ENCODE measurements around the gene ZNF536.

Gene ZNF536

DNA sequence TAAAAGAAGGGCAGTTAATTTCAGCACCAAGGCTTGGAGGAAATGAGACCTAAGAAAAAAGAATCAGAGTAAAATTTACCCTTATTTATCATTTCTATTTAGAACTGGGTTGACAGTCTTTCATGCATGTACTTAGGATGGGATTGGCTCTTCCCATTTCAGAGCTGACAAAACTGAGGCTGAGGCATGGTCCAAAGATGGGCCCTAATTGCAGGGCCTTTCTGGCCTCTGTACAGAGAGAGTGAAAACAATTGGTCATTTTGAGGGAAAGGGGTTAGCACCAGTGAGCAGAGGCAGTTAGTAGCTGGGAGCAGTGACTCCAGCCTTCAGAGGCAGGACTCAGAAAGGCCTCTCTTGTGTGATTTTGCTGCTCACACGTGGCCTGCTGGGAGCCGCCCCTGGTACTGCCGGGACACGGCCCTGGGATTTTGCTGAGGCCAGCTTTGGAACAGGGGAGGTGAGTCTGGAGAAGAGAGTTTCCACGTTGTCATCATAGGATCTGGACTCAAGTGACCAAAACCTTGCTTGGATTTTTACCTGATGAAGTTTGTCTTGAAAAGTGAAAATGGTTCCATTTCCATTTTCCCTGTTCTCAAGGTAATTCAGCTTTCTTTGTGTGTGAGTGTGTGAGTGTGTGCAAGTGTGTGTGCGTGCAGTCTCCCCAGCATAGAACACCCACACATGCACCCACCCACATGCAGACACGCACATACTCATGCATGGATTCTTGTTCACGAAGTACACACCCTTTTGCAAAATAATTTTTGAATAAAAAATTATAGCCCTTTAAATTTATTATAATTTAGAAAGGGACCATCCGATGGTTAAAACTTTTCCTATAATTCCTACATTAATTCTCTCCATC, at the start of gene ZNF536:
TSS of gene ZNF536 (plus strand) at position 425 of the 865 bp plus-strand sequence. CDS start 71,179 bp downstream, outside the sequence.
- no peak for DNase-seq

DNA sequence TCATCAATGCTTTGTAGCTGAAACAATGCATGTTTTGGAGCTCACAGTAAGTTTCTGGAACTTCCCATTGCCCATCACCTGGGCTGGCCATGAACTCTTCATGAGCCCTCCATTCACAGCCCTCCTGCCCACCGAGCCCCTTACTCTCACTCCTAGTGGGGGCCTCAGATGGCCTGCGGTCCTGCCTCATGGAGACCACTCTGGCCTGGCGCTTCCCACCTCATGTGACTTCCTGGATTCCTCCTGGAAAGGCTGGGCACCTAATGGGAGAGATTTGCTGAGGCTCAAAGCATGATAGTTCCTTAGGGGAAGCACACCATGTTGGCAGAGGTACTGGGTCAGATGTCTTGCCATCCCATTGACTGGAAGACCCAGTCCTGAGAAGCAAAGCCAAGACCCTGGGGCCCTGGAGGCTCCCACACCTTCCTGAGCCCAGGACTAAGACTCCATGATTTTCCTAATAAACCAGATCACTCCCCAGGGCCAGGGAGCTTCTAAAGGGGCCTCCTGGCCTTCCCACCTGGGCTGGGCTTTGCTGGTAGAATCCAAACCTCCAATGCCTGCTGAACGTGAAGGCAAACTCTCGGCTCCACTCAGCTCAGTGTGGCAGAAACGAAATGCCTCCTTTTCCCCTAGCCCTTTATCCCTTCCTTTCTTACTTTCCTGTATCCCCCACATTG, 49.4 kb upstream of the ZNF536 start:
- no peak for DNase-seq

DNA sequence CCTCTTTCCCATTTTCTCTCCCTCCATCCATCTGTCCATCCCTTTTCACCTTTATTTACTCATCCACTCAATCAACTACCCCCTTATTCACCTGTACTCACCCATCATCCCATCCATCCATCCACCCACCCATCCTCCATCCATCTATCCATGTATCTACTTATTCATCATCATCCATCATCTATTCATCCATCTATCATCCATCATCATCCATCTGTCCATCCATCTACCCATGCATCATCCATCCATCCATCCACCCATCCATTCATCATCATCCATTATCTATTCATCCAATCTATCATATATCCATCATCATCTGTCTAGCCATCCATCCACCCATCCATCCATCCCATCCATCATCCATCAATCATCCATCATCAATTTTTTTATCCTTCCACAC, 48.3 kb upstream of the ZNF536 start:
- no peak for DNase-seq

DNA sequence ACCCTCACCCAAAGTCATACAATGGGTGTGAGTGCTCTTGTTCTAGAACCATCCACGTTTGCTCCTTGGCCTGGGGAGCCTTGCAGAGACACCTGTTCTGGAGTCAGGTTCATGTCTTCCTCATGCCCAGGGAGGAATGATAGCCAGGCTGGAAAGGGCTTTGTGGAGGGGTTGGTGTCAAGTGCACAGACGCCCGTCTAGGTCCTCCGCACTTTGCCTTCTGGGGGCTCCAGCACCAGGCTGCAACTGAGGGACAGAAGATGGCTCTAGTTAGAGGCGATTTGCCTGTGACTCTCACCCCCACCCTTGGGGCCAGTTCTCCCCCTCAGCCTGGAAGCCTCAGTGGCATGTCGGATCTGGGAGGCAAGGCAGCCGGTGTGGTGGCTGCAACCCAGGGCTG, 47.2 kb upstream of the ZNF536 start:
- DNase-seq, result no peak

DNA sequence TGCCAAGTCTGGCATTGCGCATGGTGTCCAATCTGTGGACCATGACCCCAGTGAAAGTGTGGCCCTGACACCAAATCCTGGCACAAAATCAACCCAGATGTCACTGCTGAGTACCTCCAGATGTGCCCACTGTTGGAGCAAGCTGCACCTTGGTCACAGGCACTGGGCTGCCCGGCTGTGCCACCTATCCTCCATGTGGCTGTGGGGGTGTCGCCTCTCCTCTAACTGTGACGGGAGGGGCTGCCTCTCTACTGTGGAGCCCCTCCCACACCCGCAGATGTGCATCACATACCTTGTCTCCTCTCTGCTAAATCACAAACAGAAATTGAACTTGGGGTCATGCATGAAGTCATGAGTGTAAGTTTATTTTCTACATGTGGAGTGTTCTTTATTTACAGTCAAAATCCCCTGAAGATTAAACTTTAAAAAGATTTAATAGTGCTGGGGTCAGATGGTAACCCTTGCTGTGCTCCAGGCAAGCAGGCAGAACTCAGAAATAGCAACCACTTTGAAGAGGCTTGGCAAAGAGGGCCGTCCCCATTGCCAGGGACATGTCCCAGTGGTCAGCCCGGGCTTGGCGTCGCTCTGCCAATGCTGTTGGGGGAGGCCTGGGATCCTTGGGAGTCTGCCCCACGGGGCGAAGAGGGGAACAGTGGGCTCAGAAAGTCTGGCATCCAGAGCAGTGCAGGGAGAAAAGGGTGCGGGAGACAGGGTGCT, 46.4 kb upstream of the ZNF536 start:
- DNase-seq, result no peak

DNA sequence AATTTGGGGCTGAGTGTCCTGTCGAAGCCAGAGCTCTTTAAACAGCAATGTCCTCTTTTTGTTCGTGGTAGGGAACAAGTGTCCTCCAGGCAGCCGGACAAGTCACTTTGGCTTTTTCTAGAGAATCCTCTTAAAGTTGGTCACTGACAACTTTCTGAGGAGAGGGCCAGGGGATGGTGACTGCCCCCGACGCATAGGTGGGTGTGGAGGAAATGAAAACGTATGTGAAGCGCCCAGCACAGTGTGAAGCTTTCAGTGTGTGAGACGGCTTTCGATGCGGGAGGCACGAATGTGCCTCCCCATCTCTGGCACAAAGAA, 45.8 kb upstream of the ZNF536 start:
- no peak for DNase-seq

DNA sequence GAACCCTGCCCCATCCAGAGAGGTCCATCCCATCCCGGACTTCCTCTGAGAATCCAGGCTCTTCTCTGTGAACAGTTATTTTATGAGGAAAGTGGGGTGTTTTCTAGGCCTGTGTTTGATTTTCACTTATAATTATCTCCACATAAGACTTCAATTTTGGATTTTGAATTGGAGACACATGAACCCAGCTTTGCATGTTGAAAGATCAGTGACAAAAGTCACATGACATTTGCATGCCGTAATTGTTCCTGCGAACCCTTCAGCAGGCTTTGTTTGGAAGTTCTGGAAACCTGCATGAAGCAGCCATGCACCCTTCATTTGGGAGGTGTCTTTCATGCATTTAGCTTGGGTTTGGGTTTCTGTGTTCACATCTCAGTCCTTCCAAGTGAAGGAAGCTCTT, 44.9 kb upstream of the ZNF536 start:
- no peak for DNase-seq

DNA sequence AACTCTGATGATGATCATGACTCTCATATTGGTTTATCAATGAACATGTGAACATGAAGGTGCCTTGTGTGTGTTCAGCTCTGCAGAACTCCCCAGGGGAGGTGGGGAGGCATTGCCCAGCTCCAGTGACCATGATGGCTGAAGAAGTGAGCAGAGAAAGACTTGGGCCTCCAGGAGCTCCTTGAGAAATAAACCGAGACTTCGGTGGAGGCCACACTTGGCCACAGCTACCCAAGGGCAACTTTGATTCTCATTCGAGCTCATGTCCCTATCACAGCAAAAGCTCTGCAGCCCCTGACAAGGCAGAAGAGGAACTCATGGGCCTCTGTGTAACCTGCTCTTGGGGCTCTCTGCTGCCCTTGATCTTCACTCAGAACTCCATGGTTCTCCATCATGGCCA, 44.1 kb upstream of the ZNF536 start:
- DNase-seq, result no peak

DNA sequence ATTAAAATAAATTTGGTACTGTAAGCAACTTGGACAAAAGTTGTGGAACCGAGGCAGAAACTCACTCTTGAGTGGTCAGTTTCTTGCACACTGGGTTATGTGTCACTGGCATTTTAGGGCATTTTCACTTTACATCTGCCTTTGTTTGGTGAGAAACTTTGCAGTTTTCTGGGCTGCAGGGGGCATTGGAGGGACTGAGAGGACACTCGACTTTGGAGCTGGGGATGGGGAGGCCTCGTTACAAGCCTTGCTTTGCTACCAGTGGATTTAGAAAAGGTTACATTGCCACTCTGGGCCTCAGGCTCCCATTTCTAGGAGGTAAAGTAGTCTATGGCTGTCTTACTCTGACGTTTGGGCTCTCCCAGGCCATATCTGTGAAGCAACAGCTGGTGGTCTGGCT, 41.9 kb upstream of the ZNF536 start:
- DNase-seq, result no peak

DNA sequence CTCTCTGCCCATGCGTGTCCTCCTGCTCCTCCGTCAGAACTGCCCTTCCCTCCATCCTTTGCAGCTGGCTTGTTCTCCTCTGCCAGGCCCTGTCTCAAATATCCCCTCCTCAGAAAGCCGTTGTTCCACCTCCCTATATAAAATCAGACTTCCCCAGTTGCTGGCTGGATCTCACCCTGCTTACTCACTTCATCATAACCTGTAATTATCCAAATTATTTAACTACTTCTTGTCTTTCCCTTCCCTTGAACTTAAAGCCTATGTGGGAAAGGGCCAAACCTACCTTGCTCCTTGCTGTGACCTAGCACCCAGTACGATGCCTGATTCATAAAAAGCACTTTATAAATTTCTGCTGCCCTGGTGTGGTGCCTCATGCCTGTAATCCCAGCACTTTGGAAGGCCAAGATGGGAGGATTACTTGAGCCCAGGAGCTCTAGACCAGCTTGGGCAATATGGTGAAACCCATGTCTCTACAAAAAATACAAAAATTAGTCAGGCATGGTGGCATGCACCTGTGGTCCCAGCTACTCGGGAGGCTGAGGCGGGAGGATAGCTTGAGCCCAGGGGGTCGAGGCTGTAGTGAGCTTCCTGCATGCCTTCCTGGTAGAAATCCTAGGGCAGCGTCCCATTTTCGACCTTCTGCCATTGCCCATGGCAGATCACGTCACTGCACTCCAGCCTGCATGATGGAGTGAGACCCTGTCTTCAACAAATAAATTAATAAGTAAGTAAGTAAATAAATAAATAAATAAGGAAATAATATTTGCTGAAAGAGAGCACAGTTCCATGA, 39.5 kb upstream of the ZNF536 start:
- DNase-seq, result no peak

DNA sequence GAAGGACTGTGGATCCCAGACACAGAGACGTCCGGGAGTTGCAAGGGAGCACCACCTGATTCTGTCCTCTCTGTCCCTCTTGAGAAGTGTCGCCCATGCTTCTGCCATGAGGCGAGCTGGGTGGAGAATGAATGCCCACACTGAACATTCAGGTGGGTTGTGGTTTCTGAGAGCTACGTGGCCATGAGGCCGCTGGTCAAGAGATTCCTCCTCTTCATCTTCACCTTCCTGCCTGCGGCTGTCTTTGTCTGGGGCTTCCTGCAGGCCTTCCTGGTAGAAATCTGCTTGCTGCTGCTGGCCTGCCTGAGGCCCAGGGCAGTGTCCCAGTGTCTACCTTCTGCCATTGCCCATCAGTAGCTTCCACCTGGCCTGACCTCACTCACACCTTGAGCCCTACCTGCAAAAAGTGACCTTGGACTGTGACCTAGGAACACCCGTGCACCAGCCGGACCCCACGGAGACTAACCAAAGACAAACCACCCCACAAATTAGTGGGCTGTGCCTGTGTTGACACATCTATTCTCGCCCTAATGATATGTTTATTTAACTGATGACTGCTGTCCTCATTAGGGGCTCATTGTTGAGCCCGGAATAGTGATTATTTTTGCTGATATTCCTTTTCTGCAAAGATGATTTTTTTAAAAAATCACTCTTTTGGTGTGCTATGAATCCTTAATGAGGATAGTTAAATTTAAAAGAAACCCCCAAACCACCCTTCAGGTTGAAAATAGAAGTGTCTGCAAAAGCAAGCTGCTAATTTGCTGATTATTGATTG, 38.7 kb upstream of the ZNF536 start:
- DNase-seq, result no peak

DNA sequence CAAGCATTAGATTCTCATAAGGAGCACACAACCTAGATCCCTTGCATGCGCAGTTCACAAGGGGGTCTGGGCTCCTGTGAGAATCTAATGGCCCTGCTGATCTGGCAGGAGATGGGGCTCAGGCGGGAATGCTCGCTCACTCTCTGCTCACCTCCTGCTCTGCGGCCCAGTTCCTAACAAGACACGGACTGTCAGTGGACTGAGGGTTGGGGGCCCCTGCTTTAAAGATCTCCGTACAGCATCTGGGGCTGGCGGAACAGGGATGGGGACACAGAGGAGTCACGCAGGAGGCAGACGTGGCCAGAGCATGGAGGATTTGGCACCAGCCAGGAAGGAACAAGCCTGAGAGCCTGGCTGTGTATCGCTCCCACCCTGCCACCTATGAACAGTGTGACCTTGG, 37.3 kb upstream of the ZNF536 start:
- no peak for DNase-seq

DNA sequence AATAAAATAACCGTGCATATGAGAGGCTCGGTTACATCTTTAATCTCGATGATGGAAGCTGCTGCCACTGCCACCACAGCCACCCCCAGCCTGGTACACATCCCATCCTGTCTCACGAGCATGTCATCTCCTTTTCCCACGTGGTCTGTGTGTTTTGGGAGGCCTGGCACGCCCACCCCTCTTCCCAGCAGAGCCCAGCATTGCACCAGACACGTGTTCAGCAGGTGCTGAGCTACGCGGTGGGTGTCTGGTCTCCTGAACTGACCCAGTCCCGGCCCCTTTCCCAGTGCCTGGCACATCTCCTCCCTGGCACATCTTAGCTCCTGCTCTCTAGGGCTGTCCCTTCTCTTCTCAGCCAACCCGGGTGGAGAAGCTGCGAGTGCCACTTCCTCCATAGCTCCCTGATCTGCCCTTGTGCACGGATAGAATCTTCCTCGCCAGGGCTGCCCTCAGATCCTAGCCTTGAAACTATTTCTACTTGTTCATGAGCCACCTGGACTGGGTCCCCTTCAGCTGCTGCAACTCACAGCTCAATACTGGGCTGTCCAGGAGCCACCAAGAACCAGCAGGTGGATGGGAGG, 36.8 kb upstream of the ZNF536 start:
- DNase-seq, result no peak

DNA sequence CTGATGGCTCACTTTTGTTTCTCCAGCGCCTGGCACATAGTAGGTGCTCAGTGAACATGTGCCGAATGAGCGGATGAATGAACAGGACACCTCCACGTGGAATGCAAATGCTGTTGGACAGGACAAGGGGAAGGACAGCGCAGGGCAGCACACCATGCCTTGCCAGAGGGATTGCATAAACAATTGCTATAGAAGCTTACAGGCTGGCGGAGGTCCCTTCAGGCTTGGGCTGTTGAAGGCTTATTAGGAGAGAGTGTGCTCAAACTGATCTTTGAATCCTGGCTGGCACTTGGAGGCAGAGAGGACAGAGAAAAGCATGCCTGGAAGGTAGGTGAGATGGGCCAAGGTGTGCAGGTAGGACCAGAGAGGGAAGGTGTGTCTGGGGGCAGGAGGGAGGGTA, 35.9 kb upstream of the ZNF536 start:
- no peak for DNase-seq

DNA sequence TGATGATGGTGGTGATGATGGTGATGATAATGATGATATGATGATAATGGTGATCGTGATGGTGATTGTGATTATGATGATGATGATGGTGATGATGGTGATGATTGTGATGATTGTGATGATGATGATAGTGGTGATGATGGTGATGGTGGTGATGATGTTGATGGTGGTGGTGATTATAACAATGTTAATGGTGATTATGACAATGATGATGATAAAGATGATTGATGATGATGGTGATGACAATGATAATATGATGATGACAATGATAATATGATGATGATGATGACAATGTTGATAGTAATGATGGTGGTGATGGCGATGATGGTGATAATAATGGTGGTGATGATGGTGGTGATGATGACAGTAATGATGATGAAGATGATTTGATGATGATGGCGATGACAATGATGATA, 34.1 kb upstream of the ZNF536 start:
- DNase-seq, result no peak

DNA sequence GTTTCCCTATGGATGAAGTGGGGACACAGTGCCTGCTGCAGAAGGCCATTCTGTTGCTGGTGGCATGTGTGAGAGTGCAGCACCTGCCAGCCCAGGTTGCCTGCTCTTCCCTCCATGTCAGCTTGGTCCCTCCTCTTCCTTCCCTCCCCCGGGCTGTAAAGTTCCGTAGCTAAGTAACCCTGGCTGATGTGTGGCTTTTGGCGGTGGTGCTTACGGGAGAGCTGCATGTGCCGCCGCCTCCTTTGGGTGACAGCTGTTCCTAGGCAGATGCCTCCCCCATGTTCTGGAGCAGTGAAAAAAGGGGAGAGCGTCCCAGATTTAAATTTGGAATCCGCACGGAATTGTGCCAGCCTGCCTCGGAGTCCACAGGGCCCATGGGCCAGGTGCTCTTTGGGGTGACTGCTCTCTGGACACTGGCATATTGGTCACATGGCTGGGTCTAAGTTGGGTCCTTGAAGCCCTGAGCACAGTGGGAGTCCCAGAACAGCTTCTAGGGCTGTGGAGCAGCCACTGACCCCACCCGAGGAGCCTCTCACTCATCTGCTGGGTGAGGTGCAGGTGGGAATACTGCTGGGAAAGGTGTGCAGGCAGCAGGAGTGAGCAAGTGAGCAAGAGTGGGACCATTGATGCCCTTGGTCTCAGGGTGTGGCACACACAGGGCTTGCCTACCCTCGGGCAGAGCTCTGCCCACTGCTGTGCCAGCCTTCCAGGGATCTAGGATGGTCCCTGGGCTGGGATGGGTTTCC, 33.1 kb upstream of the ZNF536 start:
- no peak for DNase-seq

DNA sequence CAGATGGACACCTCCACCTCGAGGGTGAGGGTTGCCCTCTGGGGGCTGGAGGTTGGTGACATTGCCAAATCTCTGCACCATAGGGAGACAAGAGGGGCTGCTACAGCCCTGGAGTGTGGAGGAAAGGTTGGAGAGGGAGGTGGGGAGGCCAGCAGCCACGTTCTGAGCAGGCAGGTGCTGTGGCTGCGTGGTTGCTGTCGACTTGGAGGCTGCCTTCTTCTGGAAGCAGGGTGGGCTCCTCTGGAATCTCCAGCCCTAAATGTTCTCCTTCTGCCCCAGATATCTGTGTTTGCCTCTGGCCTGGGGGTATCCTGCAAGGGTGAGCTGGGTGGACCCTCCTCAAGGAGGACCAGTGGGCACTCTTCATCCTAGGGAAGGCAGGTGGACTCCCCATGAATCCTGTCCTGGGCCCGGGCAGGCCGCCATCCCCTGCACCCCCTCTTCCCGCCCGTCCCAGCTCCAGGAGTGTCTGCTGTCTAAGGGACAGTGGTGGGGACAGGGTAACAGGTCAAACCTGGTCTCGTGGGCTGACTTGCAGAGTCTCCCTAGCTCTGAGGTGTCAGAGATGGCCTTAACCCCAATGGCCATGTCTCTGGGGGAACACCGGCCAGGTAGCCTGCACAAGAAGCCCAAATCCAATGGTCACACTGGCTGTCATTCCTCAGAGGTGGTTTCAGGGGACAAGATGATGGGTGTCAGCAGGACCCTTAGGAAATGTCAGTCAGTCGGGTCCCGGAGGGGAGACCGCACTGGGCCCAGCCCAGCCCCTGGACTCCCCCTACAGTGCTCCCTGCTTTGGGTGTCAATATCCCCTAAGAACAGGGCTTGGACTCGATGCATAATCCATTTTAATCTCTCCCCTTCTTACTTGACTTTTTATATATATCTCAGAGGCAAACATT, 32.3 kb upstream of the ZNF536 start:
- DNase-seq, result no peak

DNA sequence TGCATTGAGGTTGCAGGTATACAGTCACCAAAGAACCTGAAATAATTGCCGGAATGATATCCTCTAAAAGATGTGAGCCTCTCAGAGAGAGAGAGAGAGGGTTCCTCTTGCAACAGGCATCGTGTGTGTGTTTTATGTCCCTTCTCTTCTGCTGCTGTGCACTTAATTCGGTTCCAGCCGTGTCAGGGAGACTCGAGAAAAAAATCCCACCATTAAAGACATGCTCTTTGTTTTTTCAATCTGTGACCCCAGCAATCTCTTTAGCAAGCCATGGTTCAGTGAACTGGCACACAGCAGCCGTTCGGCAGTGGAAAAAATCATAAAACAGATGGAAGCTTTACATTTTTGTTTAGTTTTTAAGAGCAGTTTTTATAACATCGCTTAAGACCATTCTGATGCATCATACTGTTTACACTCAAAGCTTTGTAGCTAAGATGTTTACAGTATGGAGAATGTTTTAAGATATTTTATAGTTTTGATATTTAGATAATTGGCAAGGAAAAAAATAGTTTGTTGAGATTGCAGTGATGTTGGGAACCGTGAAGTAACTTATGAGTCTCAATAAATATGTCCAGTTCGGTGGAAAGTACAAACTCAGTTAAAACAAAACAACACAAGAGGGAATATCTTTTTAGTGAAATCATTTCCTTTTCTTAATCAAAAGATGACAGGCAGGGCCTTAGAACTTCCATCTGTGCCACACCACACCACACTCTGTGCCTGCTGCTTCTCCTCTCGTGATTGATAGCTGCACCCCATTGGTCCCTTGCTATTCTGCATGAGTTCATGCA, 31.2 kb upstream of the ZNF536 start:
- no peak for DNase-seq

DNA sequence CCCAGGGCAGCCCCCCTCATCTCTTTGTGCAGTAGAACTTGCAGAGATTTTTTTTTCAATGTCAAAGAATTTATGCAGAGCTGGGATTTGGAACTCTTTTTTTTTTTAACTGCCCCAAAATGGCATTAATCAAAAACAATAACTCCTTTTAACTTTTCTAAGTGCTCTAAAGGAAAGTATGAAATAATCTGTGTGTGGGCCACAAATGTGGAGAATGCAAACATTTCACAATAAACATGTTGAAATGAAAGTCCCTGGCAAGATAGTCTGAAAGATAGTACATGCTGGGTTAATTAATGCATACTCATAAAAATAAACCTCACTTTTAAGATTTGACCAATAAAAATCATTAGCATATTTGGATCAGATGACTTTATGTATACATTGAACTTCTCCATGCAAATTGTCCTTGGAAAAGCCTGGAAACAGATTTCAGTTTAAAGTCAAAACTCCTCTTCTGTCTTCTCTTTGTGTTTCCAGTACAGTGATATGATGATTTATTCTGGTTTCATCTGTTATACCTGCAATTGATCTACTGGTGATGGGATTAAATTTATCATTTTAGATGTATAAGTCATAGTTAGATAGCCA, 30.5 kb upstream of the ZNF536 start:
- DNase-seq, result no peak

All from GF-D8 (cell line).